ENCODE measurements around the gene PASK.

PASK gene

GRCh38 chr2:241150660-241151530, 1.6 kb upstream of the PASK start:
- TF ChIP-seq CTCF (IDR thresholded peaks at IDR 0.05): no peak
- no peaks in the 10 kb centered on the region for H3K9me3 ChIP-seq (ENCODE audit: control insufficient read depth, low read length)
- H3K79me2 ChIP-seq: peaks cover 5% of the 10 kb centered on the region
- no peaks in the 10 kb centered on the region for H3K27me3 ChIP-seq (ENCODE audit: control insufficient read depth, insufficient read depth, low read length)
- no peak overlapping the region for H3K9ac ChIP-seq
- H3K4me1 ChIP-seq: peaks cover 14% of the 10 kb centered on the region
- H3K4me2 ChIP-seq (ENCODE audit: low read length): peak overlapping the region; percentile 80
- H2AFZ ChIP-seq: peak overlapping the region; percentile 98
- H3K36me3 ChIP-seq (ENCODE audit: control insufficient read depth, insufficient read depth, low read length): no peaks in the 10 kb centered on the region
- H3K4me3 ChIP-seq (ENCODE audit: low read depth, low read length): peak overlapping the region; percentile 83
- H3K27ac ChIP-seq: no peak overlapping the region

DNA sequence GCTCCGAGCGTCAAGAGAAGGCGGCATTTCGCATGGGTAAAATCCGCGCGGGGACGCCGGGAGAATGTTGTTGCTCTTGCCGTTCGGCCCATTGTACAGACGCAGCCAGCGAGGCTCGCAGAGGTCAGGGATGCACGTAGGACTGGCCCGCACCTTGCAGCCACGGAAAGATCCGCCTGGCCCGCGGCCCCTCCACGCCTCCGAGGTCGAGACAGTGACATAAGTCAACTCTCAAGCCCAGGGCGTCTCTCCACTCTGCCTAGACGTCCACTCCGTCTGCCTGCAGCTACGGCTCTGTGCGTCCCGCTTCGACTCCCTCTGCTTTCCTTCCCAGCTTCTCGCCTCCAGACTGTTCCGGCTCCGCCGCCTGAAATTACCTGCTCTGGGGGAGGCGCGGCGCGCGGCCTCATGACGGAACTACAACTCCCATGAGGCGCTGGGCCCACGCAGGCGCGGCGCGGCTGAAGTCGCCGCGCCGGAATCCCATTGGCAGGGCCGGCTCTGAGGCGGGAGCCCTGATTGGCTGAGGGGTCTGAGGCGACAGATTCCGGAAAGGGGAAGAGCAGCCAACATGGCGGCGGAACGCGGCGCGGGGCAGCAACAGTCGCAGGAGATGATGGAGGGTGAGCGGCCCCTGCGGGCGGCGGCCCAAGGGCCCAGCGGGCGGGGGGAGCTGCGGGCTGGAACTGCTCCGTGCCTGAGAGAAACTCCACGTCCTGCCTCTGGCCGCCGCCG, 820 bp upstream of the PASK start, which contains the start of gene PPP1R7:
TSS of gene PPP1R7 (plus strand) at position 543 of the 735 bp plus-strand sequence. CDS start at position 572, 29 bp downstream.
- H3K79me2 ChIP-seq: peaks cover 5% of the 10 kb centered on the region
- no peak for TF ChIP-seq CTCF (IDR thresholded peaks at IDR 0.05)
- peak within 1 kb of the TSS; percentile 83 for H3K4me3 ChIP-seq (ENCODE audit: low read depth, low read length)

GRCh38 chr2:241149675-241149924, 328 bp upstream of the PASK start:
- peak overlapping the region; percentile 61 for H3K9ac ChIP-seq
- peak overlapping the region; percentile 61 for H3K27ac ChIP-seq

More for the DNA sequence above, 820 bp upstream of the PASK start, which contains the start of gene PPP1R7:
- Histone ChIP-seq H3K4me2 (ENCODE audit: low read length) (peak within 1 kb of the TSS; percentile 94), H3K4me1 (peaks cover 14% of the 10 kb centered on the region), H3K36me3 (ENCODE audit: control insufficient read depth, insufficient read depth, low read length) (no peaks in the 10 kb centered on the region), H3K9me3 (ENCODE audit: control insufficient read depth, low read length) (no peaks in the 10 kb centered on the region), H3K27me3 (ENCODE audit: control insufficient read depth, insufficient read depth, low read length) (no peaks in the 10 kb centered on the region), H2AFZ (peak within 1 kb of the TSS; percentile 98), H3K9ac (peak within 1 kb of the TSS; percentile 61), H3K27ac (peak within 1 kb of the TSS; percentile 61)

DNA sequence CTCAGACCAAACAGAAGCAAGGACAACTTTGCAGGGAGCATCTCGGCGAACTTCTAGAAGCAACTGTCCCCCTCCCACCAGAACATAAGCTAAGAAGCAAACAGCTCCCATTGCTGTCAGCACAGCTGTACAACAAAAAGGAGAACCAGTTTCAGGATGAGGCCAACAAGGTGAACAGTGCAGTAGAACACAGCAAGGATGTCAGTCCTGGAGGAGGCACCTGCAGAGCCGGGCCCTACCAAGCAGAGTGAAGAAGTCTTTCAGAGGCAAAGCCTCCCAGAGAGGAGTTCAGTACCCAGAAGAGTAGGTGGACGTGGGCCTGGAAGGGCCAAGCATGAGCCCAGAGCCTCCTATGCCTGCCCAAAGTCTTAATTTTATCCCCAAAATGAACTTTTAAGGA, 1.0 kb downstream of the PASK start:
- Histone ChIP-seq H3K9ac (no peak overlapping the region), H3K9me3 (ENCODE audit: control insufficient read depth, low read length) (no peaks in the 10 kb centered on the region), H3K79me2 (peaks cover 5% of the 10 kb centered on the region), H3K27me3 (ENCODE audit: control insufficient read depth, insufficient read depth, low read length) (no peaks in the 10 kb centered on the region), H3K4me2 (ENCODE audit: low read length) (no peak overlapping the region), H3K27ac (no peak overlapping the region), H3K4me1 (peaks cover 14% of the 10 kb centered on the region), H3K4me3 (ENCODE audit: low read depth, low read length) (no peak overlapping the region), H2AFZ (peak overlapping the region; percentile 98), H3K36me3 (ENCODE audit: control insufficient read depth, insufficient read depth, low read length) (no peaks in the 10 kb centered on the region)
- TF ChIP-seq CTCF (IDR thresholded peaks at IDR 0.05): no peak

More at GRCh38 chr2:241149675-241149924, 328 bp upstream of the PASK start:
- H3K4me3 ChIP-seq (ENCODE audit: low read depth, low read length): peak overlapping the region; percentile 83
- H3K27me3 ChIP-seq (ENCODE audit: control insufficient read depth, insufficient read depth, low read length): no peaks in the 10 kb centered on the region
- peaks cover 5% of the 10 kb centered on the region for H3K79me2 ChIP-seq
- H3K36me3 ChIP-seq (ENCODE audit: control insufficient read depth, insufficient read depth, low read length): no peaks in the 10 kb centered on the region
- no peaks in the 10 kb centered on the region for H3K9me3 ChIP-seq (ENCODE audit: control insufficient read depth, low read length)
- no peak for TF ChIP-seq CTCF (IDR thresholded peaks at IDR 0.05)
- H3K4me2 ChIP-seq (ENCODE audit: low read length): peak overlapping the region; percentile 94
- H2AFZ ChIP-seq: peak overlapping the region; percentile 98
- peaks cover 14% of the 10 kb centered on the region for H3K4me1 ChIP-seq
